ENCODE measurements around the gene MAGOH. TPM values are rescaled to one million over a fixed set of nuclear protein-coding genes. Genes with fewer than 3 reads are reported as not detected.

The MAGOH gene
- total and polyA plus RNA-seq, 2 of the 13 experiments (the other 11 are each of a cell fraction or from before 2014, with no cell fraction given) = 24.1 to 87.0 TPM

GRCh38 chr1:53220171-53220961 is 18.0 kb downstream of the MAGOH start, which contains the start of gene CZIB (continued):
- TF ChIP-seq ZNF703 (CRISPR knock-in tag; IDR thresholded peaks at IDR 0.05; ENCODE audit: borderline replicate concordance) (no peak), RELA (CRISPR knock-in tag; IDR thresholded peaks at IDR 0.05) (no peak; the same call in 1 of the 2 replicates), ISL2 (CRISPR knock-in tag; IDR thresholded peaks at IDR 0.05) (peak; percentile 86), ZNF234 (CRISPR knock-in tag; conservative IDR thresholded peaks at IDR 0.05) (no peak; the same call in 1 of the 2 replicates), AGO2 (optimal IDR thresholded peaks at IDR 0.05; ENCODE audit: low read depth, low read length) (peak; percentile 93), ZKSCAN8 (CRISPR knock-in tag; IDR thresholded peaks at IDR 0.05; ENCODE audit: borderline replicate concordance) (peak; percentile 33; the same call in 1 of the 2 replicates), ARNTL (CRISPR knock-in tag; IDR thresholded peaks at IDR 0.05) (peak; percentile 70; the same call in 1 of the 2 replicates), ZC3H13 (CRISPR knock-in tag; IDR thresholded peaks at IDR 0.05) (peak; percentile 95), ZSCAN12 (CRISPR knock-in tag; IDR thresholded peaks at IDR 0.05) (no peak), ZNF790 (CRISPR knock-in tag; IDR thresholded peaks at IDR 0.05; ENCODE audit: borderline replicate concordance) (peak; percentile 94; the same call in 1 of the 2 replicates), POGK (CRISPR knock-in tag; conservative IDR thresholded peaks at IDR 0.05) (peak; percentile 96; the same call in 1 of the 2 replicates), ZBTB8A (CRISPR knock-in tag; IDR thresholded peaks at IDR 0.05; ENCODE audit: borderline replicate concordance, low read depth) (no peak), HNRNPL (IDR thresholded peaks at IDR 0.05; ENCODE audit: low read depth, low read length) (peak; percentile 66; the same call in 1 of the 2 replicates), ZNF660 (CRISPR knock-in tag; IDR thresholded peaks at IDR 0.05; ENCODE audit: borderline replicate concordance, low read depth) (no peak), PBX2 (CRISPR knock-in tag; IDR thresholded peaks at IDR 0.05) (no peak), ZNF564 (CRISPR knock-in tag; IDR thresholded peaks at IDR 0.05) (peak; percentile 88), SIX1 (CRISPR knock-in tag; IDR thresholded peaks at IDR 0.05; ENCODE audit: borderline replicate concordance) (peak; percentile 11; the same call in 1 of the 2 replicates), ZNF101 (CRISPR knock-in tag; IDR thresholded peaks at IDR 0.05; ENCODE audit: borderline replicate concordance, low read depth) (peak; percentile 14; the same call in 1 of the 2 replicates), RXRA (CRISPR knock-in tag; IDR thresholded peaks at IDR 0.05) (peak; percentile 78), ZNF546 (CRISPR knock-in tag; conservative IDR thresholded peaks at IDR 0.05) (peak; percentile 97), ZNF800 (CRISPR knock-in tag; IDR thresholded peaks at IDR 0.05) (peak; percentile 71; the same call in 1 of the 2 replicates), HMG20A (CRISPR knock-in tag; IDR thresholded peaks at IDR 0.05; ENCODE audit: borderline replicate concordance) (no peak), ZNF354B (CRISPR knock-in tag; IDR thresholded peaks at IDR 0.05) (no peak), NR2F1 (CRISPR knock-in tag; IDR thresholded peaks at IDR 0.05) (peak; percentile 33 to 56; a peak in 2 of 4 replicates), ZNF615 (CRISPR knock-in tag; IDR thresholded peaks at IDR 0.05; ENCODE audit: borderline replicate concordance) (0 out of 2 replicates have a peak, but pooled peaks have one; percentile 71), DNMT3B (CRISPR knock-in tag; conservative IDR thresholded peaks at IDR 0.05) (no peak)

Measured in HepG2 (cell line).